ENCODE results near the gene HSPA1L. TPM values are rescaled to one million over a fixed set of nuclear protein-coding genes. Genes with fewer than 3 reads are reported as not detected.

The HSPA1L gene
- total and polyA plus RNA-seq, 10 of the 15 experiments (the other 5 are each of a cell fraction or from before 2014, with no cell fraction given), result 0.69 to 2.5 (median 1.5) TPM

GRCh38 chr6:31834367-31835250, 19.5 kb upstream of the HSPA1L start (continued):
- TF ChIP-seq HSF1 (IDR thresholded peaks at IDR 0.05; ENCODE audit: low read depth, low read length) (no peak), RELB (IDR thresholded peaks at IDR 0.05; ENCODE audit: low read depth) (peak; percentile 86), SIN3A (IDR thresholded peaks at IDR 0.05; ENCODE audit: low read depth, low read length) (peak; percentile 51; the same call in 1 of the 2 replicates), PAX5 (IDR thresholded peaks at IDR 0.05; ENCODE audit: borderline replicate concordance, low read depth, low read length) (0 out of 2 replicates have a peak, but pooled peaks have one; percentile 18), STAT3 (IDR thresholded peaks at IDR 0.05; ENCODE audit: low read depth, low read length) (no peak), POLR2A (IDR thresholded peaks at IDR 0.05; ENCODE audit: low read depth, low read length) (peak; percentile 99), GATAD2B (conservative IDR thresholded peaks at IDR 0.05; ENCODE audit: low read depth) (0 out of 2 replicates have a peak, but pooled peaks have one; percentile 49), ZZZ3 (IDR thresholded peaks at IDR 0.05; ENCODE audit: control insufficient read depth, insufficient read length, low read depth) (no peak), WRNIP1 (IDR thresholded peaks at IDR 0.05; ENCODE audit: borderline replicate concordance, low read depth, low read length) (no peak), RUNX3 (IDR thresholded peaks at IDR 0.05; ENCODE audit: low read length) (peak; percentile 54), CHD4 (IDR thresholded peaks at IDR 0.05) (no peak), RBBP5 (conservative IDR thresholded peaks at IDR 0.05) (no peak), BCL11A (IDR thresholded peaks at IDR 0.05; ENCODE audit: low read depth, low read length) (no peak), CHD2 (IDR thresholded peaks at IDR 0.05; ENCODE audit: borderline replicate concordance, low read depth, low read length) (no peak), TCF12 (IDR thresholded peaks at IDR 0.05; ENCODE audit: low read depth, low read length) (peak; percentile 65; the same call in 1 of the 2 replicates), SREBF2 (IDR thresholded peaks at IDR 0.05; ENCODE audit: low read length) (no peak), POU2F2 (IDR thresholded peaks at IDR 0.05; ENCODE audit: borderline replicate concordance, low read depth, low read length) (peak; percentile 96), SP1 (IDR thresholded peaks at IDR 0.05; ENCODE audit: low read depth, low read length) (peak; percentile 4), PAX8 (IDR thresholded peaks at IDR 0.05) (no peak), NFXL1 (IDR thresholded peaks at IDR 0.05; ENCODE audit: borderline replicate concordance) (no peak), ZBED1 (IDR thresholded peaks at IDR 0.05; ENCODE audit: borderline replicate concordance) (no peak), KLF5 (IDR thresholded peaks at IDR 0.05; ENCODE audit: partially characterized antibody) (peak; percentile 54), SUPT20H (IDR thresholded peaks at IDR 0.05; ENCODE audit: borderline replicate concordance, control insufficient read depth, low read depth, low read length) (no peak), IKZF2 (IDR thresholded peaks at IDR 0.05) (peak in 1 of 2 experiments; percentile 60; a peak in 1 of 4 replicates), YBX1 (IDR thresholded peaks at IDR 0.05) (no peak)
- TF ChIP-seq, protein P1, sequence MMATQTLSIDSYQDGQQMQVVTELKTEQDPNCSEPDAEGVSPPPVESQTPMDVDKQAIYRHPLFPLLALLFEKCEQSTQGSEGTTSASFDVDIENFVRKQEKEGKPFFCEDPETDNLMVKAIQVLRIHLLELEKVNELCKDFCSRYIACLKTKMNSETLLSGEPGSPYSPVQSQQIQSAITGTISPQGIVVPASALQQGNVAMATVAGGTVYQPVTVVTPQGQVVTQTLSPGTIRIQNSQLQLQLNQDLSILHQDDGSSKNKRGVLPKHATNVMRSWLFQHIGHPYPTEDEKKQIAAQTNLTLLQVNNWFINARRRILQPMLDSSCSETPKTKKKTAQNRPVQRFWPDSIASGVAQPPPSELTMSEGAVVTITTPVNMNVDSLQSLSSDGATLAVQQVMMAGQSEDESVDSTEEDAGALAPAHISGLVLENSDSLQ (IDR thresholded peaks at IDR 0.05), result peak; percentile 4; the same call in 1 of the 2 replicates

All from GM12878 (cell line).